HG03025 (cell line): ENCODE data around the gene ART4.

Source experiments
- ATAC-seq: cut with Tn5 transposase; IDR thresholded peaks from one replicate; pipeline ENCODE4 v1.9.1; 2021; ENCODE audit warnings: mild to moderate bottlenecking, moderate library complexity; ENCODE audit not compliant: unreplicated experiment, low FRiP score

ART4 gene, protein sequence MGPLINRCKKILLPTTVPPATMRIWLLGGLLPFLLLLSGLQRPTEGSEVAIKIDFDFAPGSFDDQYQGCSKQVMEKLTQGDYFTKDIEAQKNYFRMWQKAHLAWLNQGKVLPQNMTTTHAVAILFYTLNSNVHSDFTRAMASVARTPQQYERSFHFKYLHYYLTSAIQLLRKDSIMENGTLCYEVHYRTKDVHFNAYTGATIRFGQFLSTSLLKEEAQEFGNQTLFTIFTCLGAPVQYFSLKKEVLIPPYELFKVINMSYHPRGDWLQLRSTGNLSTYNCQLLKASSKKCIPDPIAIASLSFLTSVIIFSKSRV

DNA sequence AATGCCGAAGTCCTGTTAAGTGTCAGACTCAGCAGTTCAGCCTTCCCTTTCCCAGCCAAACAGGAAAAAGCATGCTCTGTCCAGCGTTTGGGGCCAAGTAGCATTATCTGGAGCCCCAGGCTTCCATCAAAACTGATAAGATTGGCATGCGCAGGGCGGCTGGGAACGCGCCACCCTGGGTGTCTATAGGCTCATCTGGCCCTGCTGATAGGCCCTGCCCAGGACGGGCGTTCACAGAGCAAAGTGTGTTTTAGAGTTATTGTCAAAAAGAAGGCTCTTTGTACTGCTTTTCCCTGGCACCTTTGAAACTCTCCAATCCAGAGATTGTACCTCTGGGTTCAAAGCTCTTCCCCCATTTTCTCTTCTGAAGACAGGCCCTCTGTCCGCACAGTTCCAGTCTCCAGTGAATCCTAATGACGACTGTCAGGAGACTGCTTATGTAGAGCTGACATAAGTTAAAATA is at the start of gene ART4:
Gene ART4, minus strand, starts transcription at position 102 of the 463 bp plus-strand sequence. CDS start 413 bp downstream, outside the sequence.
- no peak for ATAC-seq

DNA sequence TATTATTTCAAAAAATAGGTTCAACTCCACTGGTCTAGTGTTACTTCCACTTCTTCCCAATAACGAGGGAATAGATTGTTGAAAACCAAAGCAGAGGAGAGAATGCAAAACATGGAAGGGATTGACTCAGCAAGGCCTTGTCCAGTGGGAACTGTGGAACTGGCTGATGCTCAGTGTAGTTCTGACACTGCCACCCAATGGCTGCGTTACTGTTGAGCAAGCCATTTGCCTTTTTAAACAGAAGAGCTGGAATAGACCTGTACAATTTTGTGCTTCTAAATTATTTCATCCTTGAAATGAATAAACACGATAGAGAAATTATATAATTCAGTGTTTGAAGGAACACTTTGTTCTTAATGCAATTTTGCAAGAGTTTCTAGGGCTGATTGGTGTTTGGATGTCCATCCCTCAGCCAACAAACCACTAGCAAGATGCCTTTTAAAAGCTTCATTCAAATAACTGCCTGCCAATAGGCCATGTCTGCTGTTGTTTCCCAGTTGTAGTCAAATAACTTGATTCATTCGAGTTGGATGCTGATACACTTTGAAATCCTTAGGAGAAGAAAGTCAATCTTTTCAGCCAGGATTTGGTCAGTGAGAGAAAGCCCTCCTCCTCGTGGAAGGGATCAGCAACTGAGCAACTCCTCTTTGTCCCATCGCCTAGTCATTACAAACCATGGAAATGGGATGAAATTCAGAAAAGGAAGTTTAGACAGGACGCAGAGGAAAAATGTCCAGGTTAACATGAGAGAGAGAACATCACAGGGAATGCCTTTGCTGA is 49.6 kb upstream of the ART4 start:
- no peak for ATAC-seq

DNA sequence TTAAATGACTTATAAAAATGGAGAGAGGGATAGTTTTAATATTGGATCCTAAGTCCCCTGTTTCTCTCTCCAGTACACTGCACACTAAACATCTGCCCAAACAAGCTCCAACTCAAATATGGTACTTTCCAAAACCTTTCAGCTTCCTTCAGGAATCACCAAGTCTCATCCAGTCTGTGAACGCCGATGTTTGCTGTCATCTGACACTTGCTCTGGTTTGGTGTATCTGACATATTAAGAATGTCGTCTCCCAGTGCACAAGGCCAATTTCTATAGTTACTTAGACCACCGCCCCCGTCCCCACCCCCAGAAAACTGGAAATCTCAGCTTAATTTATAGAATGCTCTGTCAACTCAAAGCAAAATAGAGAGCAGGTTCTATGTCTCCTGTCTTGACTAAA is 47.4 kb upstream of the ART4 start:
- no peak for ATAC-seq

DNA sequence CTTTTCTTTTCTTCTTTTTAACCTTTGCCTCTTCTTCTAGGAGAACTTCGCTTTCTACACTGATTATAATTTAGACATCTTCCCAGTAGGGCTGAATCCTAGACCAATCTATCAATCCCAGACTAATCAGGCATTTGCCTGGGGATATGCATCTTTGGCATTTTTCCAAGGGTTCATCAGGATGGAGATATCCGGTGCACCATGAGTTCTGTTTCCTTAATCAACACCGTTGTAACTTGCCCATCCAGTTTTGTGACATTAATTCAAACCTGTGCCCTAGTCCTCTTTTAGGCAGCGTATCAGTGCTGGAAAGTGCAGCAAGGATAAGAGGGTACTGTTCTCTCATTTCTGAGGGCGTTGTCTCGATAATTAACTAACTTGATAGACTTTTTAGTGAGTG is 42.9 kb upstream of the ART4 start:
- ATAC-seq: no peak

DNA sequence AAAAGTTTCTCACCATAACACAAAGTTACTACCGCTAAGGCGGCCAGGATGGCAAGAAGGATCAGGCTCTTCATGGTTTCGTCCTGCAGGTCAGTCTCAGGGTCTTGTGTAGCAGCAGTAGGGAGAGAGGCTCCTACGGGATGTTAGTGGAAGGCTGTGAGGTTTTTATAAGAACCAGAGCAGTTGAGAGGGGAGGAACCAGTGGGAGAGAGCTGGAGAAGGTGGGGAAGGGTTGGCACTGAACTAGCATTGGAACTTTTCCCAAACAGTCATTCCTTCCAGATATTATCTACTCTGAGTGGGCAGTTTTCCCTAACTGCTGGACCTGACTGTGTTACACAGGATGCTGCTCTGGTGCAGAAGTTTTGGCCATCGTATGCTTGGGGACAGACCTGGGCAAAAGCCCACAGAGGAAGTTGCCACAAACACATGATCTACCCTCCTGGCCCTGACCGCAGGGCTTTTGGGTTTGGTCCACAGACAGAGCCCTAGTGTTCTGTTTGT is 42.4 kb upstream of the ART4 start, which contains the start of gene MGP:
Gene MGP, minus strand, starts transcription at position 137 of the 504 bp plus-strand sequence. Its CDS starts 63 bp downstream, at position 74.
- no peak for ATAC-seq

DNA sequence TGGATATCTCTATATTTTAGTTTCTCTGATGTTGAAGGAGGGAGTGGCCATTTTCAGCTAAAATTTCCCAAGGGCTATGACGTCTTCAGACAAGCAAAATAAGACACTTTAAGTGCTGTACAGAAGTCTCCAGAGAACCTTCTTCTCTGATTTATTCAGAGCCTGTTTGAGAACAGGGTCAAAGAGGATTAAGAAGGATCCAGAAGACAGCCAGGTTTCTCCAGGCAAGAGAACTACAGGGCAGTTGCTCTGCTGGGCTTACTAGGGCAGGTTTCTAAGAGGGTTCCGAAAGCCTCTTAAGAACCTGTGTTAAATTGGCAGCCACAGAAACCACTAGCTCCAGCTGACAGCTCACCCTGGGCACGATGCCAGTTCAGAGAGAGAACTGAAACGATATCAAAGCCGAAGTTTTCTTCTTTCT is 41.1 kb upstream of the ART4 start:
- ATAC-seq: peak; percentile 96

DNA sequence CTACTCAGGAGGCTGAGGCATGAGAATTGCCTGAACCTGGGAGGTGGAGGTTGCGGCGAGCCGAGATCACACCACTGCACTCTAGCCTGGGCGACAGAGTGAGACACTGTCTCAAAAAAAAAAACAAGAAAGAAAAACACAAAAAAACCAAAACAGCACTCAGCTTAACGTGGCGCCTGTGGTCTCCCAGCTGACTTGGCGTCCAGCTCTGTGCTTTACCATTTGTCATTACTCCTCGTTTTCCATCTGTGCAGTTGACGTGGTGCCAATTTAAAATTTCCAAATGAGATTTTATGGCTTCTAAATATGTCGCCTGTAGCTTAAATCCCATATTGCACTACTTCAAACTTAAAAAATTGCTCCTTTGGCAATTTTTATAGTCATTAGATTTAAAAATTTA is 40.4 kb upstream of the ART4 start:
- no peak for ATAC-seq

DNA sequence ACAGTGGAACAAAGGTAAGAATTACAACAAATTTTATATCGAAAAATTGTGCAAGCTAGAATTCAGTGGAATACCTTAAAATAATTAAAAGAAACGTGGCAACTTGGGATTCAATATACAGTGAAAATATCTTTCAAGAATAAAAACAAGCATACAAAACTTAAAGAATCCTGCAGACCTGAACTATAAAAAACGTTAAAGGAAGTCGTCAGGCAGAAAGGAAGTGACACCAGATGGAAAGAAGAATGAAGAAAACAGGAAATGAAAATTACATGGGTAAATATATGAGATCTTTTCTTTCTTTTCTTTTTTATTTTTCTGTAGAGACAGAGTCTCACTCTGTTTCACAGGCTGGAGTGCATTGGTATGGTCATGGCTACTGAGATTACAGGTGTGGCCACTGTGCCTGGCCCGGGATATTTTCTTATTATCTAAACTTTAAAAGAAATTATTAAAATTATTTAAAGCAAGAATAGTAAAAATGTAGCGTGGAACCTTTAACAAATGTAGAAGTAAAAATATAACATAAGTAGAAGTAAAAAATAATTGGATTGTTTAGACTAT is 37.6 kb upstream of the ART4 start:
- ATAC-seq: no peak

DNA sequence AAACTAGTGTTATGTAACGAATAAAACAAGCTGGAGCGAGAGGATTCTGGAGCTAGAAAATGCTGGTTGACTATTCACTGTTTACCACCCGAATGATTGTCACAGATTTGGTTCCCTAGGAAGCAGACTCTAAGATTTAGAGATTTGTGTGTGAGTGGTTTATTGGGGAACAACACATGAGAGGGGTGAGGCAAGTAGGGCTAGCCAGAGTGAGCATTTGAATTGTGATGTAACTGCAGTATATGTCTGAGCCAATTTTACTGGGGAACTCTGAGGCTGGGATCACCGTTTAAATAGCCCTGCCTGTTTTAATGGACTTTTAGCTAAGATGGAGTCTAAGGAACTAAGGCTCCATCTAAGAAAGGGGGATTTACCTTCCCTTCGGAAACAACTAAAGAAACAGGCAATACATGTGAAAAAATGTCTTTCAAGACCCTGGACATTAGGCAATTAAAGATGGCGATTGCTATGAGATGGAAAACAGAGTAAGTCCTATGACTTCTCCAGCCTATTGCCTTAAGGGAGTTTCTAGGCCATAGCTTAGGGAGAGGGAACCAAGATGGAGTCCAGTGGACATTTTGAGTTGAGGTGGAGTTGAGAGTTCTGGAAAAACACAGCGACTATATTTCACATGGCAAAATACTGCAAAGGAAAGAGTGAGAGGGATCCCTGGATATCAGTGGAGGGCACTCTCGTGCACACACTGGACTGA is 36.1 kb upstream of the ART4 start:
- no peak for ATAC-seq

DNA sequence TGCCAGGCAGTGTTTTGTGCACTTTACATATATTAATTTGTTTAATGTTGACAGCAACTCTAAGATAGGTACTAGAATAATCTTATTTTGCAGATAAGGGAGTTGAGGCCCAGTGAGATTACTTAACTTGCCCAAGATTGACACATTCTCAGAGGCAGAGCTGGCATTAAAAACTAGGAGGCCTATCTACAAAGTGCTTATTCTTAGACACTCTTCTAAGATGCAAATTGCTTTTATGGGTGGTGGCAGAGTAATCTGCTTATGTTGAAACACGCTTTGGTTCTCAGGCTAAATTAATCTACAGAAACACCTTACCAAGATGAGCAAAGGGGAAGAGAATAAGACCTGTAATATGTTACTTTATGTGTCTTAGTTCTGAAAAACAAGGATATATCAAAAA is 35.2 kb upstream of the ART4 start:
- no peak for ATAC-seq

DNA sequence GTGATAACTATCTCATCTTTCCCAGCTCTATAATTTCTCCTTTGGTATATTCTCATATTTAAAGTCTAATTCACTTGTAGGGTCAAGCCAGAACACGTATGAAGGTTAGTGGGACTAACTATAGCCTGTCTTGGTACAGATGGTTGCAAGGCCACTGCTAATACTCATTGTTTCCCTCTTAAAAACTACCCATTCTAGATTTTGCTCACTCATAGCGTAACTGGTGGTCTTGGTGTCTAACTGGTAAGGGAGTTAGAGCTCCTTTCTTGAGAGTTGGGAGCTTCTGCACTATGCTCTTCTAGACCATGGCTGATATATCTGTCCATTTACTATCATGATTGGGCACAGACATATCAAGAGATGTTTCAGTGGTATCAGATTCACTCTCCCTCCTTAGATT is 33.5 kb upstream of the ART4 start:
- no peak for ATAC-seq

DNA sequence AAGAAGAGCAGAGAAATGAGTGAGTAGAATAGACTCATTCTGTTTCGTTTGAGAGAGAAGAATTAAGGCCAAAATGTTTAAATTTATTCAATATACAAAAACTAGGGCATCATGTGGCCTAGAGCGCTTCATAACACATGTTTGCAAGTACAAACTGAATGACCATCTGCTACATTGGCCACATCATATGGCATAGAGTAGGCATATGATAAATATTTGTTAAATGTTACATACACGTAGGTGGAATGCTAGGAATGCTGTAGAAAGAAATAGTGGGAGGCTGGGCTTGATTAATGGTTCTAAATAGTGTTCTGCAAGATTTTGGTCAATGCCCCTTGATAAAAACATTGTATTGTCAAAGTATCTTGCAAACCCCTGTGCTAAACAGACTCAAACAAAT is 31.6 kb upstream of the ART4 start:
- ATAC-seq: no peak

DNA sequence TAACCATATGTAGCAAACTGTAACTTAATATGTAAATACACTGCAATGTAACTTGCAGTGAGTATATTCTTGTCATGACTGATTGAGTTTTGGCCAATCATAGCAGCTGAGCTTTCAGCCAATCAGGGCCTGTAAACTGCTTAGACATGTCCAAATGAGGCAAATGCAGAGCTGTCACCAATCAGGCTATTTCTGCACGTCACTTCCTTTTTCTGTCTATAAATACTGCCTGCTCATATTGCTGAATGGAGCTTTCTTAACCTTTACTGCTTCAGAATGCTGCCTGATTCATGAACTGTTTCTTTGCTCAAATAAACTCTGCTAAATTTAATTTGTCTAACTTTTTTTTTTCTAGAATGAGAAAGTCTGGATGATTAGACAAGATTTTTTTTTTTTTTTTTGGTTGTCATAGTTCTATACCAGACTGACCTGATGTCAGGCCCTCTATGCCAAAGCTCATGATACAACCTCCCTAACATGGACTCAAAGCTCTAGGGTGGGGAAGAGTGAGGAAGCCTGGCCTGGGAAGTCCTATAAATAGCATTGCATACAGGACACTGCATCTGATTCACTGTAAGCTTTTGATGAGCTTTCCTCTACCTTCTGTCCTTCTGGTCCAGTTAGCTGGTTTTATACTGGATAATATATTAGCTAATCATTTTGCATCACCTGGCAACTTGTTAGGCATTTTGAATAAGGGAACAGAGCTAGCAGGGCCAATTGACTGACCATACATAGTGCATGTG is 30.3 kb upstream of the ART4 start:
- ATAC-seq: no peak

DNA sequence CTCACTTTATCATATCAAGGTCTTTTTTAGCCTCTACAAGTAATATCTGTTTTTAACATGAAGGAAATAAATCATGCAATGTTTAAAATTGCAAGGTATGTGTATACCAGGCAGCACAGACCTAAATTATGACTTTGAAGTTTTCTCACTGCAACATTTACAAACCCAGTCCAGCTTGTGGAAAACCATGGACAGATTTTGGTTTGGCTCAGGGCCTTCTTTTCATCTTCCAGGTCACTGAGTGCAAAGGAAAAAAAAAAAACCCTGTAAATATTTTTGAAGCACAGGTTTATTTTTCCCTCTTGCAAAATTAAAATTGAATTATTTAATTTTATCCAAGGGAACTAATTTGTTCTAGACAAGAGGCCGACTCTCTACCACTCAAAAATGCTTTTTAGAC is 28.6 kb upstream of the ART4 start:
- ATAC-seq: no peak

DNA sequence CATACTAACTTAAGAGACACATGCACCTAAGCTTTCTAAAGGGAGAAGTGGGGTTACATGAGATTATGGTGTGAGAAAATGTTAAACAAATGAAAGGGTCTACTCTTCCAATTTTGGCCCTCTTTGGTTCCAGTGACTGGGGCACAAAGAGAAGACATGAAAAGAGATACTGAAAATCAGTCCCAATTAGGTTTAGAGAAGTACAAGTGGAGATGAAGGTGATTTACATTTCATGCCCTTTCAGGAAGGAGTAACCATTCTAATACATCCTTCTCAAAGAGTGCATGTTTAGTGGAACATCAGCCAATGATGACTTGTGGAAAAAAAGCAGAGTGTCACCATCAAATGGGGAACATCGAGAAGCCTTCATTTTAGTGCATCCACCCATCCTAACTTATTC is 27.9 kb upstream of the ART4 start:
- ATAC-seq: no peak

DNA sequence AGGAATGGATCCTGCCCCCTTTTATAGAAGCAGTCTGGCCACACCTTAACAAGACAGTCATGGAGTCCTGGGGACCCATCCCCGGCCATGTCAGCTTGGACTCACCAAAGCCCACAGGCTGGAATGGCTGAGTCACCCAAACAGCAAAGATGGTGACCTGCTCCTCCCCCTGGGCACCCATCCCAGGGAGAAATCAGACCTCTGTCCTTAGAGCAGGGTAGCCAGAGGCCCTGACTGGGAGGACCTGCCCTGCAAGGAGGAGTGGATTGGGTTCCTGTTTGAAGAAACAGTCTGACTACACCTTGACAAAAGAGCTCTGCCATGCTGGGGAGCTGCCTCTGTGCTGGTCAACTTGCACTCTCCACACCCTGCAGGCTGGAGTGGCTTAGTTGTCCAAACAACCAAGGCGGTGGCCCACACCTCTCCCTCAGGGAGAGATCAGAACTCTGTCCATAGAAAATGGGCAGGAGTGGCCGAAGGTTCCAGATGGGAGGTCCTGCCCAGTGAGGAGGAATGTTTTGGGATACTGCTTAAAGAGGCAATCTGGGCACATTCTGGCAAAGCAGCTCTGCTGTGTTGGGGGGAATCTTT is 25.7 kb upstream of the ART4 start:
- no peak for ATAC-seq

DNA sequence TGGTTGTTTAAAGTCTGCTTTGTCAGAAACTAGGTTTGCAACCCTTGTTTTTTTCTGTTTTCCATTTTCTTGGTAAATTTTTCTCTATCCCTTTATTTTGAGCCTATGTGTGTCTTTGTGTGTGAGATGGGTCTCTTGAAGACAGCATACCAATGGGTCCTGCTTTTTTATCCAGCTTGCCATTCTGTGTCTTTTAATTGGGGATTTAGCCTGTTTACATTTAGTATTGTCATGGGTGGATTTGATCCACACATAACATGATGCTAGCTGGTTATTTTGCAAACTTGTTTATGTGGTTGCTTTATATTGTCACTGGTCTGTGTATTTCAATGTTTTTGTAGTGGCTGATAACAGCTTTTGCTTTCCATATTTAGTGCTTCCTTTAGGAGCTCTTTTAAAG is 17.2 kb upstream of the ART4 start:
- no peak for ATAC-seq

DNA sequence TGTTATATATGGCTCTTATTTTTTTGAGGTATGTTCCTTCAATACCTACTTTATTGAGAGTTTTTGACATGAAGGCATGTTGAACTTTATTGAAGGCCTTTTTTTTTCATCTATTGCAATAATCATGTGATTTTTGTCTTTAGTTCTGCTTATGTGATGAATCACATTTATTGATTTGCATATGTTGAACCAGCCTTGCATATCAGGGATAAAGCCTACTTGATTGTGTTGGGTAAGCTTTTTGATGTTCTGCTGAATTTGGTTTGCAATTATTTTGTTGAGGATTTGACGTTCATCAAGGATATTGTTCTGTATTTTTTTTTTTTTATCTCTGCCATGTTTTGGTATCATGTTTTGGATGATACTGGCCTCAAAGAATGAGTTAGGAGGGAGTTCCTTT is 15.2 kb upstream of the ART4 start:
- ATAC-seq: no peak

DNA sequence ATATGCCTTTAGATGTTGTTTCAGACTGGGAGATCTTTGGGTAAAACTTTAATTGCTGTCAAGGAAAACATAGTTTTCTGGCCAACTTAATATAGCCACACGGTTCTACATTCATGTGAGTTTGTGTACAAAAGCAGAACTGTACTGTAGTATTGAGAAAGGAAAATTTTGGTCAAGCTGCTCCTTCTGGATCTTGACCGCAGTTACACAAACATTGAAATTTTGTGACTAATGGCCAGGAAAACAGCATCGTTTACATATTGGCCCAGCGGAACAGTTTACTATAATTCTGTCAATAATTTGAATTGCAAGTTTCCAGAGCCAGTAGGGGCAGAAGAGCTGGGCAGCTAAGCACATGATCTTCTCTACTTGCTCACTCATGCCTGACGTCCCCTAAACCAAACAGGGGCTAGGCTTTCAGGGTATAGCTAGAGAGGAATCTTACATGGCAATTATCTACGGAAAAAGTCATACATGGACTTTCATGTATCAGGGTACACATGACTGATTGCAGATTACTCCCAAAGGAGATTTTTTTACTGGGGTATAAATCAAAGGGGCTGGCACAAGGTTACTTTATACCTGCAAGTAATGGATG is 11.4 kb upstream of the ART4 start:
- peak; percentile 49 for ATAC-seq
